Mucosa of descending colon (tissue), 3 donors: ENCODE results near the gene PROKR1. TPM values are rescaled to one million over a fixed set of nuclear protein-coding genes. Genes with fewer than 3 reads are reported as not detected.

Source experiments
- ATAC-seq: fragments of 200-7000 bp; cut with Tn5 transposase; one replicate; pipeline ENCODE4 v1.9.1; 2020; ENCODE audit warnings: mild to moderate bottlenecking, moderate library complexity
- DNase-seq, 3 donors: peaks; one replicate each; pipeline ENCODE4 v3.0.0-alpha.2; 2020
- H3K36me3 ChIP-seq: fragments of 200-600 bp; one replicate; pipeline ENCODE4 v1.8.0; 2021; ENCODE audit warnings: low read depth, mild to moderate bottlenecking
- H3K4me1 ChIP-seq: fragments of 200-600 bp; one replicate; pipeline ENCODE4 v1.8.0; 2021; ENCODE audit warnings: low read depth, mild to moderate bottlenecking
- H3K4me3 ChIP-seq: fragments of 200-600 bp; one replicate; pipeline ENCODE4 v1.8.0; 2021; ENCODE audit warnings: mild to moderate bottlenecking
- H3K9me3 ChIP-seq: fragments of 200-600 bp; one replicate; pipeline ENCODE4 v1.8.0; 2021; ENCODE audit warnings: mild to moderate bottlenecking
- intact Hi-C, 2 donors: fragments of 100-400 bp; cut with DNase I in 1 of 2; cut with micrococcal nuclease in 1 of 2; formaldehyde crosslinking; loops; one replicate each; pipeline versions ENCODE4 v1.11.0 to v1.11.1; 2022; cut with DNase I, micrococcal nuclease
- total RNA-seq, 3 donors: library from RNA; stranded (reverse); fragmentation: NEBNext Ultra II Directional in 2 of 3; extraction: Animal tissue kit (Norgen Biotek cat#: 25700) in 2 of 3; gene quantifications; one replicate each; pipeline versions ENCODE4 v1.2.1 to v1.2.4, GENCODE V29; 2021 to 2023
- TF ChIP-seq, protein P1 (sequence below): fragments of 200-600 bp; IDR thresholded peaks from one replicate; pipeline ENCODE4 v1.8.0; 2022; ENCODE audit warnings: antibody characterized with exemption, mild to moderate bottlenecking
- donor health status: DM: no; HTN: no; CAD: no; lungs with moderate emphysema.
- donor health status: DM: no; HTN: no; CAD: no.
- donor health status: DM: no; HTN: yes; CAD: no.

The PROKR1 gene
- total RNA-seq, 3 donors from 2014 or later: 0.12 to 0.73 TPM; not detected in 1

DNA sequence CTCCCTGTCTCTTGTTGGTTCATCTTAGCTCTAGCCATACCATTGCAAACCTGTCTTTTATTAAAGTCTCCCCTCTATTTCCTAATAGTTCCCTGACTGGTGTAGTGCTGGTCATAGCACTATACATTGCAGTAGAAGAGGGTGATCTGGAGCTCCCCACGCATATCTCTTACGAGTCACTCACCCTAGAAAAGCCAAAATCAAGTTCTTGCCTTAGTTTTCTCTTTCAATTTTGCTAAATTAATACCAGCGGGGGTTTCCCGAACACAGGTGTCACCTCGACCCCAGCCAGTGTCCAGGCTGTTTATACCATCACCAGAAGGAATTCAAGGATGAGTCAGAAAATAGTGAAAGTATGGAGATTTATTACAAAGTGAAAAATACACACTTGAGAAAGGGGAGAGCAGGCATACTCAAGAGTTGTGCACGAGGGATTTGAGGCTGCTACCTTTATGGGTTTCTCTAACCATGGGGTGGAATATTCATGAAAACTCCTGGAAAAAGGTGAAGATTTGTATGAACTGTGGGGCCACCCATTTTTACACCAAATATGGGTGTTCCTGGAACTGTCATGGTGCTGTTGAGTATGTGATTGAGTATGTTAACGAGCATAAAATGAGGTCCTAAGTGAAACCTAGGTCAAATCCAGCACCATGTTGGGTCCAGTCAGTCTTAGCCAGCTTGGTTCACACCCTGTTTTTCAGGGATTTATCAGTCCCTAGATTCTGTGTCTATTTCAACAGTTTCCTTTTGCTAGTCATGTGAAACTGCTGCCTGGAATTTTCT is 20.2 kb downstream of the PROKR1 start:
- ATAC-seq (no peak), DNase-seq (no peak)
- intact Hi-C loops: no loop called here
- TF ChIP-seq, protein P1, sequence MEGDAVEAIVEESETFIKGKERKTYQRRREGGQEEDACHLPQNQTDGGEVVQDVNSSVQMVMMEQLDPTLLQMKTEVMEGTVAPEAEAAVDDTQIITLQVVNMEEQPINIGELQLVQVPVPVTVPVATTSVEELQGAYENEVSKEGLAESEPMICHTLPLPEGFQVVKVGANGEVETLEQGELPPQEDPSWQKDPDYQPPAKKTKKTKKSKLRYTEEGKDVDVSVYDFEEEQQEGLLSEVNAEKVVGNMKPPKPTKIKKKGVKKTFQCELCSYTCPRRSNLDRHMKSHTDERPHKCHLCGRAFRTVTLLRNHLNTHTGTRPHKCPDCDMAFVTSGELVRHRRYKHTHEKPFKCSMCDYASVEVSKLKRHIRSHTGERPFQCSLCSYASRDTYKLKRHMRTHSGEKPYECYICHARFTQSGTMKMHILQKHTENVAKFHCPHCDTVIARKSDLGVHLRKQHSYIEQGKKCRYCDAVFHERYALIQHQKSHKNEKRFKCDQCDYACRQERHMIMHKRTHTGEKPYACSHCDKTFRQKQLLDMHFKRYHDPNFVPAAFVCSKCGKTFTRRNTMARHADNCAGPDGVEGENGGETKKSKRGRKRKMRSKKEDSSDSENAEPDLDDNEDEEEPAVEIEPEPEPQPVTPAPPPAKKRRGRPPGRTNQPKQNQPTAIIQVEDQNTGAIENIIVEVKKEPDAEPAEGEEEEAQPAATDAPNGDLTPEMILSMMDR: no peak
- Histone ChIP-seq H3K36me3 (no peaks in the 10 kb centered on the region), H3K9me3 (no peaks in the 10 kb centered on the region), H3K4me3 (no peak overlapping the region), H3K4me1 (no peaks in the 10 kb centered on the region)

GRCh38 chr2:68667371-68667770 is 24.0 kb downstream of the PROKR1 start:
- no peaks in the 10 kb centered on the region for H3K9me3 ChIP-seq
- H3K4me1 ChIP-seq: no peaks in the 10 kb centered on the region
- intact Hi-C loops: no loop called here
- DNase-seq (no peak), ATAC-seq (no peak)
- no peaks in the 10 kb centered on the region for H3K36me3 ChIP-seq
- no peak overlapping the region for H3K4me3 ChIP-seq
- TF ChIP-seq, protein P1: no peak

DNA sequence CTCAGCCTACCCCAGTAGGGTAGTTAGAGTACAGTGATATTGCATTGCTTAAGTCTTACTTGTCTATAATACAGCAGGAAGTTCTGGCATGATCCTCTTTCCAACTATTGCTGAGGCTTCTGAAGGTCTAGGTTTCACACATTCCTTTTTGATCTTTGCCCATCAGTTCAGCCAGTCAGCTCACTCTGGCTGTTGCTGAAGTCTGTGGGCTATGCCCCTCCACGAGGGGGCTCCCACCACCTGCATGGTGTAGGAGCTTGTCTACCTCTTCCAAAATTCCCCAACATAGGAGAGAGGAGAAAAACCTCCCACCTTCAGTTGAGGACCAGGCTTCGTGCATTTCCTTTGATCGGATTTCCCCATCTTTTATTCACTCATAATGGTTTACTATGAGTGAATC is 26.3 kb downstream of the PROKR1 start:
- intact Hi-C loops: loop anchor here in 1 of 2 donors (2.0 kb wide), 1 partner anchor 39 kb away; no protein-coding TSS in a partner anchor
- H3K4me3 ChIP-seq: no peak overlapping the region
- no peaks in the 10 kb centered on the region for H3K4me1 ChIP-seq
- no peaks in the 10 kb centered on the region for H3K36me3 ChIP-seq
- no peak for DNase-seq
- no peak for ATAC-seq
- peaks cover 8% of the 10 kb centered on the region for H3K9me3 ChIP-seq
- TF ChIP-seq, protein P1: no peak

DNA sequence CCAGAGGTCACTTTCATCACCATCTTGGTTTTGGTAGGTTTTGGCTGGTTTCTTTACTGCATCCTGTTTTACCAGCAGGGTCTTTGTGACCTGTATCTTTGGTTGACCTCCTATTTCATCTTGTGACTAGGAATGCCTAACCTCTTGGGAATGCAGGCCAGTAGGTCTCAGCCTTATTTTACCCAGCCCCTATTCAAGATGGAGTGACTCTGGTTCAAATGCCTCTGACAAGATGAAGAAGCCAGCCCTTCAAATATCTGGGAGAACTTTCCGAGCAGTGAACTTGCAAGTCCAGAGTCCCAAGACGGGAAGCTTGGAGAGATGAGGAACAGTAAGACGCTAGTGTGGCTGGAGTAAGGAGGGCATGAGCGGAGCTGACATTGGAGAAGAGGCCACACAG is 28.6 kb downstream of the PROKR1 start:
- ATAC-seq: no peak

GRCh38 chr2:68673631-68674030 is 30.3 kb downstream of the PROKR1 start:
- TF ChIP-seq, protein P1: no peak
- H3K9me3 ChIP-seq: peaks cover 23% of the 10 kb centered on the region

More for the DNA sequence above, 28.6 kb downstream of the PROKR1 start:
- no peak overlapping the region for H3K4me3 ChIP-seq
- H3K9me3 ChIP-seq: peaks cover 23% of the 10 kb centered on the region
- DNase-seq: no peak
- H3K36me3 ChIP-seq: no peaks in the 10 kb centered on the region
- no peaks in the 10 kb centered on the region for H3K4me1 ChIP-seq
- intact Hi-C loops: no loop called here
- TF ChIP-seq, protein P1: no peak

More at GRCh38 chr2:68673631-68674030, 30.3 kb downstream of the PROKR1 start:
- Histone ChIP-seq H3K4me1 (no peaks in the 10 kb centered on the region), H3K4me3 (no peak overlapping the region), H3K36me3 (no peaks in the 10 kb centered on the region)
- no peak for ATAC-seq
- no peak for DNase-seq
- intact Hi-C loops: no loop called here
